GM21360 (cell line): ENCODE results near the gene CLIP2.
"Not testable (repeated sequence)": the region's sequence is repeated elsewhere in the genome, so short reads cannot be mapped to it uniquely, and the experiment has no call there.

ENCODE experiments used
- ATAC-seq: cut with Tn5 transposase; IDR thresholded peaks from one replicate; pipeline ENCODE4 v1.9.1; 2021; ENCODE audit warnings: mild to moderate bottlenecking, moderate library complexity; ENCODE audit not compliant: unreplicated experiment

CLIP2 gene

DNA sequence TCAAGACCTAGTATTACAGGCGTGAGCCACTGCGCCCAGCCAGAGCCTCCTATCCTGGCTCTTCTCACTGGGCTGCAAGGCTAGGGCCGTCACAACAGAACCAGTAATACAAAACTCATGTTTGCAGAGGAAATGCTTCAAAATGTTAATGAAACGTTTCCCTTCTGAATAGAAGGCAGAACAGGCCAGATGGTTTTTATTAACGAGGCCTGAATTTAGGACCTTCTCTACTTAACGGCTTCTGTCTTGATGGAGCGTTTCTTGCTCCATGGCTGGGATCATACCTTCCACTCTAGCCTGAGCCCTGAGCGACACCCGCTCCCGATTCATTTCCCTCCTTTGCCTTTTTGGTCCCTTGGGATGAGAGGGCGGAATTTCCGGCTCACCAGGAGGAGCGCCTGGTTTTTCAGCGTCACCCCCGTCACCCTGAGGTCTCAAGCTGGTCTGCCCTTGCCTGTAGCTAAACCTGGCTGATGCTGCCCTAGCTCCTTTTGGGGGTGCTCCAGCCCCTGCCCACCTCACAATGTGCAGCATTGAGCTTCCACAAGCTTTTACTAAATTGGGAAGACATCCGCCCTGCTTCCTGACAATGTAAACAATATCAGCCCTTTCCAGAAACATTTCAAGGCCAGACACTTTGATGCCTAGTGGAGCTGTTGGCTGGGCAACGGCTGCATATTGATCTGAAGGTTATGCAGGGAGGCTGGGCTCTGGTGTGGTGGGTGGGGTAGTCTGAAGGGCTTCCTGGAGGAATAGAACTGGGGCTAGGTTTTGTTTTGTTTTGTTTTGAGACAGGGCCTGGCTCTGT is 5.2 kb downstream of the CLIP2 start:
- ATAC-seq, result no peak

DNA sequence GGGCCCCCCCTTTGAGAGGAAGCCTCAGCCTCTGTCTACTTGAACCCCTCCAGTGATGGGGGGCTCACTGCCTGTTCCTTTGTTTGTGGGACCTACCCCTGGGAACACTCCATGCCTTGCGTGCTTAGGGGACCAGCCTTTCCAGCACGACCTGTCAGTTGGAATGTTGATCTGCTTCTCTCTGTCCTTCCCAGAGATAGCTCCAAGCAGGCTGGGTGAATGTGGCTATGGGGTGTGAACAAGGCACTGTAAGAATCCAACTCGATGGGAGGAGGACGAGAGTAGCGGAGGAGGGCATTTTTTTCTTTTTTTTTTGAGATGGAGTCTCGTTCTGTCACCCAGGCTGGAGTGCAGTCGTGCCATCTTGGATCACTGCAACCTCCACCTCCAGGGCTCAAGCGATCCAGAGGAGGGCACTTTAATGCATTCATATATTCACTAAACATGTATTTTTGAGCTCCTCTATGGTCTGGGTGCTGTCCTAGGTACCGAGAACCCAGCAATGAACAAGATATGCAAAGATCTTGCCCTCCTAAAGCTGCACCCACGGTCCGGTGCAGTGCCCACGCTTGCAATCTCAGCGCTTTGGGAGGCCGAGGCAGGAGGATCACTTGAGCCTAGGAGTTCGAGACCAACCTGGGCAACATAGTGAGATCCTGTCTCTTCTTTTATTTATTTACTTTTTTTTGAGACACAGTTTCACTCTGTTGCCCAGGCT is 8.5 kb downstream of the CLIP2 start:
- ATAC-seq, result no peak

DNA sequence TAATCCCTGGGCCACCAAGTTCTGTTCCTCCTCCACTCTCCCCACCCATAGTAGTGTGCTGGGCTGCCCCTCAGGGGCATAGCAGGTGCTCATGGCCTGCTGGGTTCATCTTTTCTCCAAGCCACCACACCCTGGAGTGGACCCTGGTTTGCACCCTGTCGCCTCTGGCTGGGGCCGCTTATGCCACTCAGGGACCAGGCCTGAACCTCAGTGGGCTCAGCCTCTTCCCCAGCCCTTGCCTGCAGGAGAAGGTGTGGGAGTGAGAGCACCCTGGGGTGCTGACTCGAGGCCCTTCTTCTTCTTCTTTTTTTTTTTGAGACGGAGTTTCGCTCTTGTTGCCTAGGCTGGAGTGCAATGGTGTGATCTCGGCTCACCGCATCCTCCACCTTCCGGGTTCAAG is 10.2 kb downstream of the CLIP2 start:
- no peak for ATAC-seq

DNA sequence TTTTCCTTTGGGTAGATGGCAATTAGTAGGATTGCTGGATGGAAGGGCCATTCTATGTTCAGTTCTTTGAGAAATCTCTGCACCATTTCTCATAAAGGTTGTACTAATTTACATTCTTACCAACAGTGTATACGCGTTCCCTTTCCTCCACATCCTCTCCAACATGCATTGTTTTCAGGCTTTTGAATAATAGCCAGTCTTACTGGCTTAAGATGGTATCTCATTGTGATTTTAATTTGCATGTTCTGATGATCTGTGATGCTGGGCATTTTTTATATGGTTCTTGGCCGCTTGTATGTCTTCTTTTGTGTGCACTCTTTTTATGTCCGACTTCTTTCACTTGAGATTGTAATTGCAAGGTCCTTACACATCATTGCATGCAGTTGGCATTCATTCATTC is 11.7 kb downstream of the CLIP2 start:
- ATAC-seq, result no peak

DNA sequence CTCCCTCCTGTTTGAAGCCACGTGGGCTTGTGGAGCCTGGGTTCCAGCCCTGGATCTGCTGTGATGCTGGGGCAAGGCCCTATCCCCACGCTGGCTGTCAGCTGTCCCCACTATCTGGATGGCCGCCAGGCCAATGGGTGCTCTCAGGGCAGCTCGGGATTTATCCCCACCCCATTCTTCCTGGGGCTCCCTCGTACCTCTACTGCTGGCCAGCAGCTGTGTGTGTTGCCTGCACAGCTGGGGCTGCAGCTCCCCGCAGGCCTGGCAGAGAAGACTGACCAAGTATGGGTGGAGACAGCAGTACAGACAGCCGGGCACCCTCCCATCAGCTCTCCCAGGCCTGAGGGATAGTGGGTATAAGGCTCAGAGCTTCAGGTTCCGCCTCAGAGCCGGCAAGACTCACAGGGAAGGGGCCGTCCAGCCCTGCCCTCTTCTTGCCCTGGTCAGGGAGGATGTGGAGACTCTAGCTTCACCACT is 13.6 kb downstream of the CLIP2 start:
- ATAC-seq, result no peak

DNA sequence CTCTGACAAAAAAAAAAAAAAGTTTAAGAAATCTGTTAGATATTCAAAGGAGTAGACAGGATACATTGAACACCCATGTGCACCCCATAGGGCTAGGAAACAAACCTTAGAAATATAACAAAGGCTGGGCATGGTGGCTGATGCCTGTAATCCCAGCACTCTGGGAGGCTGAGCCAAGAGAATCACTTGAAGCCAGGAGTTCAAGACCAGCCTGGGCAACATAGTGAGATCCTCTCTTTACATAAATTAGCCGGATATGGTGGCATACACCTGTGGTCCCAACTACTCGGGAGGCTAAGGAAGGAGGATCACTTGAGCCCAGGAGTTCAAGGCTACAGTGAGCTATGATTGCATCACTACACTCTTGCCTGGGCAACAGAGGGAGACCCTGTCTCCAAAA is 15.3 kb downstream of the CLIP2 start:
- ATAC-seq, result no peak

DNA sequence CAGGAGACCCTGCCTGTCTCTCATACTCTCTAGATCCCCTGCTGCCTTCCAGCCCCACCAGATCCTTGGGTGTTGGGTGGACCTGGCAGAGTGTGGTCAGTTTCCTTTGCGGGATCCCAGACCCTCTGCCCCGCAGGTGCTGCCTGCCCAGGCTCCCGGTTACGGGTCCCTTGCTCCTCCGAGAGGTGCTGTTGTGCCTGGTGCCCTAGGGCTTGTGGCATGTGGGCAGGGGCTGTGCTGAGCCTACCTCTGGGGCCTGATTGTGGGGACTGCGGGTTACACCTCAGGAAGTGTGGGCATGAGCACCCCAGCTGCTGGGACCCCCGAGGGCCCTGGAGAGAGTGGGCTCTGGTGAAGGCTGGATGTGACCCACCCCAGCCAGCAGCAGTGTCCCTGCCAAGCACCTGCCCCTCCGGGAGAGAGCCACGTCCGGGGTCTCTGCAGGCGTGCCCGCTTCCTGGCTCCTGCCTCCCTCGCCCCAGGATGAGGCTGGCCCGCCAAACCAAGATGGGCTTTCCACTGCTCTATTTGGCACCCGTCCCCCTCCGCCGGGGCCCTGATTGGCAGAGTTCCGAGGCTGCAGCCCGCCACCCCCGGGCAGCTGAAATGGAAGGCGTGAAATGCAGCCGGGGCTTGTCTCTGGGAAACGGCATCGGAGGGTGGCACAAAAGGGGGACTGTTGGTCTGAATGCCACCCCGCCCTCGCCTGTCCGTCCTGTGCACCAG is 17.0 kb downstream of the CLIP2 start:
- ATAC-seq, result no peak

DNA sequence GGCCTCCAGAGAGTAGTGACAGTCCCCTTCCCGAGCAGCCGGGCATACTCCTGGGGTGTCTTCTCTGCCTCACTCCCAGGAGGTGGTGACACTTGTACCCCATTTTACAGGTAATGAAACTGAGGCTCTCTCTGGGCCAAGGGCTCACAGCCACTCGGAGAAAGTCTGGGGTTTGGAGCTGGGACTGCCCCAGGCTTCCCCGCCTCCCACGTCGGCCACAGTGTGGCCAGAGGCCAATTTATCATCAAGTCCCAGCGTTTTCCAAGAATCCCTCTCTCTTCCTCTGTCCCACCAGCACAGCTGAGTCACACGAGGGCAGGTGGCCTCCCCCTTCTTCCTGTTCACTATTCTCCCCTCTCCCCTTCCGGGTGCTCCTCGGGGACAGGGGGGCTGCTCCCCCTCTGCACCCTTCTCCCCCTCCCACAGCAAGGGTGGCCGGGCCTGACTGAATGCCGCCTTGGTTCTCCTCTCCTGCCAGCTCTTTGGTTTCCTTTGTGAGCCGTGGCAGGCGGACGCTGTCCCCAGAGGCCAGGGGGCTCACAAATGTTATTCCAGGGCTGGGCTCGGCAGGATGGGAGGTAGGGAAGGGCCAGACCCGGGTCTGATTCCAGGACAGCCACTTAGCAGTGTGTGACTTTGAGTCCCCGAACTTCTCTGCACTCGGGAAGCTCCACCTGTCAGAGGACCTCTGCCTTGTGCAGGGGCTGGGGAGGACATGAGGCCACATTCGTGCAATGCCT is 17.7 kb downstream of the CLIP2 start:
- ATAC-seq, result no peak

DNA sequence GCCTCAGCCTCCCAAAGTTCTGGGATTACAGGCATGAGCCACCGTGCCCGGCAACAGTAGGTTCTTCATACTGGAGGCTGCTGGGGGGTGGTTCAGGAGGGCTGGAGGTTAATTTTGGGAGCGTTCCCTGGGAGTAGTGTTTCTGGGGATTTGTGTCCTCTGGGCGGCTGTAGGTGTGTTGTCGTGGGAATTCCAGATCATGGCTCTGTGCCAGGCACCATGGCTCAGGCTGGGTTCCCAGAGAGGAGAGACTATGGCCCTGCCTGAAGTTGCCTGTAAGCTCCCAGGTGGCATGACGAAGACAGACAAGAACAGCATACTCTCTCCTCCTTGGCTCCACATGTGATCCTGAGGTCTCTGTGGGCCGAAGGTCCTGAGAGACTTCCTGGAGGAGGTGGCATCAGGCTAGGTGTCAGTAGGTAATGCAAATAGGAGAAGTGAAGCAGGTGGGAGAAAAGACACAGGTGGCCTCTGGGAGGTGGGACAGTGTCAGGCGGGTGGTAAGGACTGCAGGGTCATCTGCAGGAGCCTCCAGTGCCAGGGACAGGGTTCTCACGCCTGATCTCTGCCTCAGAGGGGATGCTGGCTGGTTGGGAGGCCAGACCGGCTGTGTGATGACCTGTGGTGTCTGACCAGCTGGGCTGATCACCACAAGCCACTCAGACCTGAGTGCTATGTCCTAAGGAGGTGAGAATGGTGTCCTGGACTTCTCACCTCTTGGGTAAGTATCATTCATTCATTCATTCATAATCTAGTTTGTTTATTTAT is 18.7 kb downstream of the CLIP2 start:
- ATAC-seq, result no peak

DNA sequence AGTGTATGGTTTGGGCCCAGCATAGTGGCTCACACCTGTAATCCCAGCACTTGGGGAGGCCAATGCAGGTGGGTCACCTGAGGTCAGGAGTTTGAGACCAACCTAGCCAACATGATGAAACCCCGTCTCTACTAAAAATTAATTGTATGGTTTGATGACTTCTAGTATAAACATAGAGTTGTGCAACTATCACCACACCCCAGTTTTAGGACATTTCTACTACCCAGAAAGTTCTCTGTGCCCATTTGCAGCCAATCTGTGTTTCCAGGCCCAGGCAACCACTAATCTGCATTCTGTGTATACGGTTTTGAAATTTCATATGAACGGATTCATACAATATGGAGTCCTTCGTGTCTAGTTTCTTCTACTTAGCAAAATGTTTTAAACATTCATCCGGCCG is 20.0 kb downstream of the CLIP2 start:
- no peak for ATAC-seq

DNA sequence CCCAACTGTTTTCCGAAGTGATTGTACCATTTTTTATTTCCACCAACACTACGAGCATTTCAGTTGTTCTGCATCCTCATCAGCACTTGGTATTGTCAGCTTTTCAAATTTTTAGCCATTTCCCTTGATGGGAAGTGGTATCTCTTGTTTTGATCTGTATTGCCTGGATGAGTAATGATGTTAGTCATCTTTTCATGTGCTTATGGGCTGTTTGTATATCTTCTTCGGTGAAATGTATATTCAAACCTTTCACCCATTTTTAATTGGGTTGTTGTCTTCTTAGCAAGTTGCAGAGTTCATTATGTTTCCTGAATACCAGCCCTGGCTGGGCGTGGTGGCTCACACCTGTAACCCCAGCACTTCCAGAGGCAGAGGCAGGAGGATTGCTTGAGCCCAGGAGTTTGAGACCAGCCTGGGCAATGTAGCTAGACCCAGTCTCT is 22.1 kb downstream of the CLIP2 start:
- no peak for ATAC-seq

DNA sequence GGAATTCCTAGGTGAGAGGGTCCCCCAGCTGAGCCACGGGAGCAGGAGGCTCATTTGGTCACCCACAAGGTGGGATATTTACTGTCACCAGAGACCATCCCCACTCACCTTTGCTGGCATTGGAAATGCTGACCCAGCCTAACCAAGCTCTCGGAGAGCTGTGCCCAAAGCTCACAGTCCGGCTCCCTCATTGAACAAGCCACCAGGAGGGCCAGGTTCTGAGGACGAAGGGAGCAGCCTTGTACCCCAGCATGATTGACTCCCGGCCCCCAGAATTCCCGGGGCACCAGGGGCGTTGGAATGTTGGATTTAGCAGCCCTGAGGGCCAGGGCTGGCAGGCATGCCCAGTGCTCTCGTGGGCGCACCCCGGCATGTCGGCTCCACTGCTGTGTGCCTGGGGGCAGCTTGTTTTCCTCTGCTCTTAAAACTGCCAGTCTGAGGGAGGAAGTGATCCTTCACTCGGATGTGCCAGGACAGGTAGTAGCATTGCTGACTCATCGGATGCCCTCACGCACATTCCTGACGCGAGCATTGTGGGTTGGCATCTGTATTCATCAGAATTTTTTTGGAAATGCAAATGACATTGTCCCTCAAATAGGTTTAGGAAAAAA is 23.3 kb downstream of the CLIP2 start:
- no peak for ATAC-seq

DNA sequence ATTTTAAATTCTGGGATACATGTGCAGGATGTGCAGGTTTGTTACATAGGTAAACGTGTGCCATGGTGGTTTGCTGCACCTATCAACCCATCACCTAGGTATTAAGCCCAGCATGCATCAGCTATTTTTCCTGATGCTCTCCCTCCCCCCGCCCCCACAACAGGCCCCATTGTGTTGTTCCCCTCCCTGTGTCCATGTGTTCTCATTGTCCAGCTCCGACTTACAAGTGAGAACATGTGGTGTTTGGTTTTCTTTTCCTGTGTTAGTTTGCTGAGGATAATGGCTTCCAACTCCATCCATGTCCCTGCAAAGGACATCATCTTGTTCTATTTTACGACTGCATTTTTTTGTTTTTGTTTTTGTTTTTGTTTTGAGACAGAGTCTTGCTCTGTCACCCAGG is 26.7 kb downstream of the CLIP2 start:
- ATAC-seq, result not testable (repeated sequence)

DNA sequence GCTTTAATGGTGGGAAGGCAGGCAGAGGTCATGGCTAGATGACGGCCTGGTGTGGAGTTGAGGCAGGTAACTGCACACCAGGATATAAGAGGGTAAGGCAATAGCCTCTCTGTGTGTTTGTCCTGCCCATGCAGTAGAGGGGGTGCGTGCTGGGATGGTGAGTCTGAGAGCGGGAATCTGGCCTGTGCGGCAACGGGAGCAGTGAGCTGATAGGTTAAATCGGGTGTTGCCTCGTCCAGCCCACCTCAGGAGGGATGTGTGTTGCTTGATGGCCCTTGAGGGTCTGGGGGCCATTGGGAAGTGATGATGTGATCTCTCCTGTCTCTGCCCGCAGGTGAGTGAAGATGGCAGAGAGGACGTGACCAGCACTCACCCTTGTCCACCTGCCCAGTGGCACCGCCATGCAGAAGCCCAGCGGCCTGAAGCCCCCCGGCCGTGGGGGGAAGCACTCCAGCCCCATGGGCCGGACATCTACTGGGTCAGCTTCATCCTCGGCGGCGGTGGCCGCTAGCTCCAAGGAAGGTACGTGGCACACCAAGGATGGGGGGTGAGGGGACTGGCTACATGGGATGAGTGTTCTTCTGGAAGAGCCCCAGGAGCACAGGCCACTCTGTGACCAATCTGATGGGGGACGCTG is 28.1 kb downstream of the CLIP2 start:
- no peak for ATAC-seq

DNA sequence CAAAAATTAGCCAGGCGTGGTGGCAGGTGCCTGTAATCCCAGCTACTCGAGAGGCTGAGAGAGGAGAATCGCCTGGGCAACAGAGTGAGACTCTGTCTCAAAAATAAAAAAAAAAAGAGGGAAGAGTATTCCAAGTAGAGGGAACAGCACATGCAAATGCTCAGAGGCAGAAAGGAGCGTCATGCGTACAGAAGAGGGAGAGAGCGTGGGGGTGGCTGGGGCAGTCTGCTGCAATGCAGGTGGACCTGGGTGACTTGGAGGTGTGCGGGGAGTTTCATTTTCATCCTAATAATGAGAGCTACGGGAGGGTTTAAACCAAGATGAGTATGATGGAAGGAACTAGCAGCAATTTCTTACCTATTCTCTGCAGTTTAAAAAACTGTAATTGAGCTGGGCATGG is 28.8 kb downstream of the CLIP2 start:
- ATAC-seq, result no peak

DNA sequence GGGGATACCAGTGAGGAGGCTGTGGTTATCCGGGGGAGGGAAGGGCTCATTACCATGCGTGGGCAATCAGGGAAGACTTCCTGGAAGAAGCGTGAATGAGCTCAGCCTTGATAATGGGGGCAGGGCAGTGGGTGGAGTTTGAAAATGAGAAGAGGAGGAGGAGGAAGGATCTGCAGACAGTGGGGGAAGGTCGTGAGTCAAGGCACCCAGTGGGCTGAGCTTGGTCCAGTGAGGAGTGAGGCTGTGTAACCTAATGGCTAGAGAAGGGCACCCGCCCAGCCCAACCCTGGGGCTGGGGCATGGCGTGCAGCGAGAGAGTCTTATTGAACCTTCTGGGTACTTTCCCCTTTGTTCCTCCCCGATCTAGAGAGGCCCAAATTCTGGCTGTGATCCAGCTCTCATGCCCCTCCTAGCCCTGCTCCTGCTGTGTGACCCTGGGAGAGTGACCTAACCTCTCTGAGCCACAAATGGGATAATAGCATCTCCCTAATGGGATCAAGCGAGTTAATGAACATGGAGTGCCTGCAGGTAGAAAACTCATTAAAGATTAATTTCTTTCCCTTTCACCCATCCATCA is 31.5 kb downstream of the CLIP2 start:
- no peak for ATAC-seq

DNA sequence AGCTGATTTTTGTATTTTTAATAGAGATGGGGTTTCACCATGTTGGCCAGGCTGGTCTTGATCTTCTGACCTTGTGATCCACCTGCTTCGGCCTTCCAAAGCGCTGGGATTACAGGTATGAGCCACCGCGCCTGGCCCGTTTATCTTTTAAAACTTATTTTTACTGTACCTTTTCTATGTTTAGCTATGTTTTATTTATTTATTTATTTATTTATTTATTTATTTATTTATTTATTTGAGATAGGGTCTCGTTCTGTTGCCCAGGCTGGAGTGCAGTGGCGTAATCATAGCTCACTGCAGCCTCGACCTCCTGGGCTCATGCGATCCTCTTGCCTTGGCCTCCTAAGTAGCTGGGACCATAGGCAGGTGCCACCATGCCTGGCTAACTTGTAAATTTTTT is 33.7 kb downstream of the CLIP2 start:
- not testable (repeated sequence) for ATAC-seq

DNA sequence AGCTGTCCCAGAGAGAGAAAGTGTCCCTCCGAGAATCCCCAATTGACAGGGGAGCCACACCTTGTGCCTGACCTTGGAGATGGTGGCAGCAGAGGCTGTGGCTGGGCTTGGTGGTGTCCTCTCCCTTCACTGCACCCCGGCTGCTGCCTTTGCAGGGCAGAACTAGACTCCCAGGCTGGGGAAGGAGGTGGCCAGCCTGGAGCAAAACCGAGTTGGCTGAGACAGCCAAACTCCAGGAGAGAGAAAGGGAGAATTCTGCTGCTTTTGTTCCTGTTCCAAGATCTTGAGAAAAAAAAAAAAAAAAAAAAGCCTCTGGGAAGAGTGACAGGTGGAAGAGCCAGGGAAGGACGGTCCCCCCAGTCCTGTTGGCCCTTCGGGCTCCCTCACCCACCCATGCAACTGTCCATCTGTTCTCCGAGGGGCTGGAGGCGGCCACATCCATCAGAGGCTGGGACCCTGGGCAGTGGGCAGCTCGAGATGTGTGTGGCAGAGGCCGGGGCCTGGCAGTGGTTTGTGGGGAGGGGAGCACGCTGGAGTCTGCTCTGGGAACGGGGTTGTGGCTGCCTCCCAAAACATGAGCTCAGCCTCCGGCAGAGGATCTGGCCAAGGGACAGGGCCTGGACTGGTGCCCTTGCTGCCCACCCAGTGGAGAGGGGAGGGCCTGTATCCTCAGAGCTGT is 35.5 kb downstream of the CLIP2 start:
- no peak for ATAC-seq
